Activated CD4-positive, alpha-beta T cell treated with anti-CD3 and anti-CD28 coated beads, Interleukin-2, amount 50 U/mL, for 16 hours (primary cell): ENCODE results near the gene SLC3A2.
"Not testable (repeated sequence)": the region's sequence is repeated elsewhere in the genome, so short reads cannot be mapped to it uniquely, and the experiment has no call there.

ENCODE experiments used
- DNase-seq: peaks from one replicate; pipeline ENCODE4 v3.0.0-alpha.2; 2020

The SLC3A2 gene

GRCh38 chr11:62880803-62881578 lies at the start of gene SLC3A2:
SLC3A2 (plus strand) TSS chr11:62880896; CDS start chr11:62881024, 128 bp downstream.
- DNase-seq: peak; percentile 93

DNA sequence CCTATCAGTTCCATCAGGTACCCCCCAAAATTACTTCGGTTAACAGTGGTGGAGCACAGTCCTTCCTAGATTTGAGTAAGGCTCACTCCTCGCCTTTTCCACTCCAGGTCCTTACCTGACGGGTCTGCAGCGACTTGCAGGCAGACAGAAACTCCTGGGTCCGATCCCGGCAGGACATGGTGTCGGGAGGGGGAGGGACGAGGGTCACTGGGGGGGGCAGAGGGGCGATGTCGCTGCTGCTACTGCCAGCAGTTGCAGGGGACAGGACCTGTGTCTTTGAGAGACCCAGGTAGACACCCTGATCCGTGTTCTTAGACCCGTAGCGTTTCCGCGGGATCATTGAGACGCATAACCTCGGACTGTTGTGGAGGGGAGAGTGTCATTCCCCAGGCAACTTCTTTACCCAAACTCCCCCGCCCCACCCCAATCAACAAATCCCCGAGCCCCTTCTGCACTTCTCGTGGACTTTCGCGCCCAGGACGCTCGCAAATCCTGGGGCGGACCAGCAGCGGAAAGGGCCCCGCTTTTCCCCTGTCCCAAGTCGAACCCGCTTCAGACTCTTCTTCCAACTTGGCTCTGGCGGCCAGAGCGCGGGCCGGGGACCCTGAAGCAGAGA lies 49.7 kb upstream of the SLC3A2 start:
- no peak for DNase-seq

- peak; percentile 99 for DNase-seq
These were observed 49.0 kb upstream of the SLC3A2 start, which contains the start of gene STX5 for GRCh38 chr11:62831520-62832335. STX5 (minus strand) TSS chr11:62832051; CDS start chr11:62831243, 808 bp downstream.

DNA sequence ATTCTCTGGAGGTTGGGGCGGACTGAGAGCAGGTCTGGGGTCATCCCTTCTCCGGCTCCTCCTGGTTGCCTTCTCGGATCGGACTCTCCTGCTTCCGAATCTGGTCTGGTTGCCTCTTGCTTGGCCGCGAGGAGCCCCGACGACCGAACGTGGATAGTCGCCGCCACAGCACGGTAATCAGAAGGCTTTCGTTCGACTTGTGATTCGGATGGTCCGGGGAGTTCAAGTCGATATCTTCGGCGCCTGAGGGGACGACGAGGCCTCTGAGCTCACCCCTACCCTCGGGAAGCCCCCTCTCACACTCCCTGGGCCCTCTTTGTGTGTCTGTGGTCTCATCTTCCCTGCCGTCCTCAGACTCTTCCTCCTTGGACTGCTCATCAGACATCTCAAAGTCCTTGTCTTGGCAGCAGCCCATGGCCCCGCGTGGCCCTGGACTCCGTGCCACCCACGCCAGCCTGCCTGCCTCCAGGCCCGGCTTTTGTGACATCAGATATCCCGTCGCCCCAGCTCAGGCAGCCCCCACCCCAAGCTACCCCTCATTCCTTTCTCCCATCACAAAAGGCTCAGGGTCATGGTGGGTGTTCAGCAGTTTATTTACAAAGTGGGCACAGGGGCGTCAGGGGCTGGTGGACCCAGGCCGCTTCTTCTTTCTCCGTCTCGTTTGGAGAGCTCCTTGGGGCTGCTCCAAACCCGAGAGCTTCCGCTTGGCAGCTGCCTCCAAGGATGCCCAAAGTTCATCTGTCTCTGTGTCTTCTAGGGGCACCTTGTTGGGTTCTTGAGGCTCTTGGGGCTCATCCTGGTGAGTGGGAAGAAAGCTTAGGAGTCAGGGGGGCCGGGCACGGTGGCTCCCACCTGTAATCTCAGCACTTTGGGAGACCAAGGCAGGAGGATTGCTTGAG lies 48.1 kb upstream of the SLC3A2 start, which contains the start of gene TEX54:
Gene TEX54 (minus strand): TSS at position 506 of the 899 bp plus-strand sequence.
- no peak for DNase-seq

GRCh38 chr11:62835336-62835735 lies 45.4 kb upstream of the SLC3A2 start:
- no peak for DNase-seq

DNA sequence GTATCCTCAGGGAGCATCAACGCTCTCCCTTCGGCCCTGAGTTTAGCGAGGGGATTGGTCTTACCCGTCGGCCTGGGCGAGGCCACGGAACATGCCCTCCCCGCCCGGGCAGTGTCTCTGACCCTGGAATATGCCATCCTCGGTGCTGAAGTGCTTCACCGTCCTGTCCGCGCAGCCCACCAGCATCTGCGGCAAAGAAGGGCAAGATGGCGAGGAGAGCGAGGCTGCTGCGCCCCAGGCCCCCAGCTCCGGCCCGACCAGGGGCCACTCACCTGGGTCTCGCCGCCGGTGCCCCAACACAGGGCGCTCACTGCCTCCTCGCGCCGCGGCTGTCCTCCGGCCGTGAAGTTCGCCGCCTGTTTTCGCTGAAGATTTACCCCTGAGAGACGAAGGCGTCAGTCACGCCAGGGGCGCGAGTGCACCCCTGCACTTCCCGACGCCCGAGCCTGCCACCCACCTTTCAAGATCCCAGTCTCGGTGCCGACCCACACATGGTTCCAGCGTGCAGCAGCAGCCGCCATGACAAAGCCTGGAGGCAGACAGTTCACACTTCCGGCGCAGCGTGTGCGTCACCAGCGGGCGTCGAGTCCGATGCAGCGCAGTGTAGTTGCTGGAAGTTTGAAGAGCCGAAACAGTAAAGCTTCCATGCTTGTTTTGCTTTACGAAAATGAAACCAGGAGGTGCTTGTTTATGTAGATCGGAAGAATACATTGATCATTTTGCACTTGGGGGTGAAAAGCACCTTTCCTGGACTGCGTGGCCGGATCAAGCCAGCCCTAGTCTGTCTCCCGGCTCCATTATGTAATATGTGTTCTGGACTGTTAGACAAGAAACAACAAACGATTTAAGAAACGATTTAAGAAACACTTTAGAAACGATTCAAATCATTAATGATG lies 41.4 kb upstream of the SLC3A2 start, which contains the start of gene WDR74:
Gene WDR74 (minus strand): TSS at position 541 of the 896 bp plus-strand sequence. CDS start 20 bp downstream, at position 521.
- DNase-seq: peak; percentile 97

DNA sequence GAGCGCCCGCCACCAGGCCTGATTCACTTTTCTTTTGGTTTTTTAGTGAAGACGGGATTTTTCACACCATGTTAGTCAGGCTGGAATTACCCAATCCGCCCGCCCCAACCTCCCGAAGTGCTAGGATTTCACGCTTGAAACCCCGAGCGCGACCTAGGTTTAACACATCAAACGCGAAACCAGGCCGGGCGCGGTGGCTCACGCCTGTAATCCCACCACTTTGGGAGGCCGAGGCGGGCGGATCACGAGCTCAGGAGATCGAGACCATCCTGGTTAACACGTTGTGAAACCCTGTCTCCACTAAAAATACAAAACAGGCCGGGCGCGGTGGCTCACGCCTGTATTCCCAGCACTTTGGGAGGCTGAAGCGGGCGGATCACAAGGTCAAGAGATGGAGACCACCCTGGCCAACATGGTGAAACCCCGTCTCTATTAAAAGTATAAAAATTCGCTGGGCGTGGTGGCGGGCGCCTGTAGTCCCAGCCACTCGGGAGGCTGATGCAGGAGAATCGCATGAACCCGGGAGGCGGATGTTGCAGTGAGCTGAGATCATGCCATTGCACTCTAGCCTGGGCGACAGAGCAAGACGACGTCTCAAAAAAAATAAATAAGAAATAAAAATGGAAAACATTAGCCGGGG lies 39.9 kb upstream of the SLC3A2 start:
- DNase-seq: not testable (repeated sequence)

DNA sequence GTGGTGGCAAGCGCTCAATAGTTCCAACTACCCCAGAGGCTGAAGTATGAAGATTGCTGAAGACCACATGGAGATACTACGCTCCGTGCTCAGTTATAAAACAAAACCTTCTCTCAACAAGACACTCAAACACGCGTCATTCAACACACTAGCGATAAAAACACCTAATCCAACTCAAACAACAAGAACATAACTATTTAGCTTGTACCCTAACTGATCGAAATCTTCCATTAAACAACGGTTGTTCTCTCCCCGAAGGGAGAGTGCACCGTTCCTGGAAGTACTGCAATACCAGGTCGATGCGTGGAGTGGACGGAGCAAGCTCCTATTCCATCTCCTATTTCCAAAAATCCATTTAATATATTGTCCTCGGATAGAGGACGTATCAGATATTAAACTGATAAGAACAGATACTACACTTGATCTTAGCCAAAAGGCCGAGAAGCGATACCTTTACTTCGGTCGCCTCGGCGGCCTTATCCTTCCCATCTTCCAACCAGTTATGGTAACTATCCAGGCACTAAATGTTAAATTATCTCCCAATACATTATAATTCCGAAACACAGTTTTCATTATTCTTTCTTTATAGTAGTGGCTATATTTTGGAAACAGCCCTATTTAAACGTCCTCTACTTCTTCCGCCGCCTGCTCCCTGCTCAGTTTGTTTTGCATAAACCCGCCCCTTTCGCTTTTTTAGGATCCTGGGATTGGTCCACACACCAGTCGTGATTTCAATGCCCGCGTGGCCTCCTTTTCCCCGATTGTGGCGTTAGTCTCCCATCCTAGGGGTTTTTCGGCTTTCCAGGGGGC lies 39.1 kb upstream of the SLC3A2 start:
- peak; percentile 97 for DNase-seq

- DNase-seq: peak; percentile 49
These were observed 38.4 kb upstream of the SLC3A2 start for GRCh38 chr11:62842171-62842741.

DNA sequence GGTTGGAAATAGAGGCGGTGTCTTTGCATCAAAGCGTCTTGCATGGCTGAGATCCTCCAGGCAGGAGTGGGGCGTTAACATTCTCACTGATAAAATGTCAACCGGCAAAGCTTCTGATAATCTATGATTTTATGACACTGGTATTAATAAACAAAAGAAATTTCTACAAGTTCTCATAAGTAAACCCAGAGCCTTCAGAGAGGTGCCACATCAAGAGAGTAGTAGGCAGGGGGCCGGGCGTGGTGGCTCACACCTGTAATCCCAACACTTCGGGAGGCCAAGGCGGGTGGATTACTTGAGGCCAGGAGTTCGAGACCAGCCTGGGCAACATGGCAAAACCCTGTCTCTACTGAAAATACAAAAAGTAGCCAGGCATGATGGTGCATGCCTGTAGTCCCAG lies 37.8 kb upstream of the SLC3A2 start:
- DNase-seq: not testable (repeated sequence)

- no peak for DNase-seq
These were observed 37.2 kb upstream of the SLC3A2 start for GRCh38 chr11:62843466-62843865.

DNA sequence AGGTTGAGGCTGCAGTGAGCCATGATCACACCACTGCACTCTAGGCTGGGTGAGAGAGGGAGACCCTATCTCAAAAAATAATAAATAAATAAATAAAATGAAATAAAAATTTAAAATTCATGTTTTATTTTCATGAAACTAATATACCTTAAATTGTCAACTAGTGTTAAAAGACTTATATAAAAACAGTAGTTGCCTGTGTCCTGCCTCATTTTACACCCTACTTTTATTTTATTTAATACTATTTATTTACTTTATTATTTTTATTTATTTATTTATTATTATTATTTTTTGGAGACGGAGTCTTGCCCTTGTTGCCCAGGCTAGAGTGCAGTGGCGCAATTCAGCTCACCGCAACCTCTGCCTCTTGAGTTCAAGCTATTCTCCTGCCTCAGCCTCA lies 36.5 kb upstream of the SLC3A2 start:
- DNase-seq: no peak

DNA sequence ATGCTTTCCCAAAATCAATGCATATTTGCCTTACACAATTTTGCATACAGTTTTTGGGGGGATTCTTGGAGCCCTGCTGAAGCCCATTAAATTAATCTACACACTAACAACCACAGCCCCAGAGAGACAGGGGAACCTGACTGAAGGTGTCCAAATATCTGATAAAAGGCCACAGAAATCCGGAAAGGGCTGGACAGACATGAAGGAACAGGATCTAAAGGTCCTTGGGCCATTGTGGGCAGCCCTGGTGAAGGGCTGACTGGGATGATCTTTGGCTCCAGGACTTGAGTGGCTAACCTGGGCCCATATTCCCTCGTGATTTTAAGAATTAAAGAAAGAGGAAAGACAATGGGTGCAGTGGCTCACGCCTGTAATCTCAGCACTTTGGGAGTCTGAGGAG lies 34.5 kb upstream of the SLC3A2 start:
- no peak for DNase-seq

DNA sequence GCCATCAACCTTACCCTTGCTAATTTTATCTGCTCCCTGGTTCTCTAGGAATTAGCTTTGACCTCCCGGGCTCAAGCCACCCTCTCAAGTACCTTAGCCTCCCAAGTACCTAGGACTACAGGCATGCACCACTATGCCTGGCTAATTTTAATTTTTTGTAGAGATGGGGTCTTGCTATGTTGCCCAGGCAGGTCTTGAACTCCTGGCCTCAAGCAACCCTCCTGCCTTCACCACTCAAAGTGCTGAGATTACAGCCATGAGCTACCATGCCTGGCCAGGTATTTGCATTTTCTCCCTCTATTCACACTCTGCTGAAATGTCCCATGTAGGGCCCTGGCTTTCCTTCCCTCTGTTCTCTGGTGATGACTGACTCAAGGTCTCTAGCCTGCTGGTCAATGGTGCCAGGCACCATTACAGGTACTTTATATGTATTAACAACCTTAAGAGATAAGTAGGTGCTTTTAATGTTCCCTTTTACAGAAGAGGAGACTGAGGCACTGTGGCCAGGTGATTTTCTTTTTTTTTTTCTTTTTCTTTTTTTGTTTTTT lies 32.9 kb upstream of the SLC3A2 start:
- no peak for DNase-seq

DNA sequence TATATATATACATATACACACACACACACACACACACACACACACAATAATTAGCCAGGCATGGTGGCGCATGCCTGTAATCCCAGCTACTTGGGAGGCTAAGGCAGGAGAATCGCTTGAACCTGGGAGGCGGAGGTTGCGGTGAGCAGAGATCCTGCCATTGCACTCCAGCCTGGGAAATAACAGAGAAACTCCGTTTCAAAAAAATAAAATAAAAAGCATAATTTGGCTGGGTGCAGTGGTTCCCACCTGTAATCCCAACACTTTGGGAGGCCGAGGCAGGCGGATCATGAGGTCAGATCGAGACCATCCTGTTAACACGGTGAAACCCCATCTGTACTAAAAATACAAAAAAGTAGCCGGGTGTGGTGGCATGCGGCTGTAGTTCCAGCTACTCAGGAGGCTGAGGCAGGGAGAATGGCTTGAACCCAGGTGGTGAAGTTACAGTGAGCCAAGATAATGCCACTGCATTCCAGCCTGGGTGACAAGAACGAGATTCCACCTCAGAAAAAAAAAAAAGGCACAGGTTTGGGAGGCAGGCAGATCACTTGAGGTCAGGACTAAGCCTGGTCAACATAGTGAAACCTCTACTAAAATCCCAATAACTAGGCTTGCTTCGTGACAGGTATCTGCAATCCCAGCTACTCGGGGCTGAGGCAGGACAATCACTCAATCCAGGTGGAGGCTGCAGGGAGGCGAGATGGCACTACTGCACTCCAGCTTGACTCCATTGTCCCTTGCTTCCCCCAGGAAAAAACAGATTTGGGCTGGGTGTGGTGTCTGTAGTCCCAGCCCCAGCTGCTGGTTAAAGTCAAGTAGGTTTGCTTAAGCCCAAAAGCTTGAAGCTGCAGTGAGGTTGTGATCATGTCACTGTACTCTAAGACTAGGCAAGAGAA lies 29.5 kb upstream of the SLC3A2 start:
- peak; percentile 64 for DNase-seq

DNA sequence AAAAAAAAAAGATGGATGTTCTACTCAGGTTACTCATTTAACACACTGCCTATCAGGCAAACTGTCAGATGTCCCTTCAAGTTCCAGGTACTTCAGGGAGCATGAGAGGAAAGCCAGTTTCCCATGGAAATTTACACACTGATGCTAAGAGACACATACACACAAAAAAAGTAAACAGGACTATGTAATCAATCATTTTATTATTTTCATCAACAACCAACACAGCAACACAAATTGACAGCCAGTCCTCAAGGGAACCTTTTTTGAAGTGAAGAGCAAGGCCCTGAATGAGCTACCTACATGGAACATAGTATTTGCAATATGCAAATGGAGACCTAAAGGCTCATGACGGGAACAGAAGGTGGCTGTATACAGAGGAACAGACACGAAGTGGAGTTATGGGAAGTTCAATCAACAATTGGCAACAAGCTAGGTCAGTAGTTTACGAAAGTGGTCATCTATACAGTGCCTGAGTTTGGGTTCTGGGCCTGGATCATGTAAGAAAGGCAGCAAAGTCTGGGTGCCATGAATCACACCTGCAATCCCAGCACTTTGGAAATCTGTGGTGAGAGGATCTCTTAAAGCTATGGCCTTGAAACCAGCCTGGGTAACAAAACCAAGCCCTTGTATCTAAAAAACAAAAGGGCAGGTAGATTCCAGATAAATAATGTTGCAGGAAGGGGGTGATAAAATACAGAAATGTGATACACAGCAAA lies 28.7 kb upstream of the SLC3A2 start:
- no peak for DNase-seq

DNA sequence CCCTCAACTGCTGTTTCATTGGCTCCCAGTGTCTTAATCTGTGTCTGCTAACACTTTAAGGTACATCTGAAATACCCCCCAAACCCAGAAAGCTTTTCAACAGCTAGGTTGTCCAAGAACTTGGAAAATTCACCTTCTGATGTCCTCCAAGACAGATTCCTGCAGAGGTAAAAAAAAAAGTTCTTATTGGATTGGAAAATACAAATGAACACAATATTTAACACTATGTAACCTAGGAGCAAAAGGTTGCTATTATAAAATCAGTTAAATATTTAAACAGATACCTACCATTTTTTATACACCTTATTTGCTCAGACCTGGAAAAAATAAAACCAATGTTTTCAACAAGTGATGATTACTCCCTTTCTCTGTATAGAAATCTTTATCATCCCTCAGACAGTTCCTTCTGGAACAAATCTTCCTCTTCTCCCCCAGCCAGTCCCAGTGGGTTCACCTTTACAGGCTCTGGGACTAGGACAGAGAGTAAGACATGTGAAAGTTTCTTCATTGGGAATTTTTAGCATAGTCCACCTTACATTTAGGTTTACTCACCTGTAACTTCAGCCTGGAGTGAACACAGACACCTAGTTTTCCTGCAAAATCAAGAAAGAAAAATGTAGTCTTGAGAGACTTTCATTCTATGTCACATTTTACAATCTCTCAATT lies 28.0 kb upstream of the SLC3A2 start:
- peak; percentile 24 for DNase-seq
